K562 (cell line): ENCODE data around the gene TM9SF3. TPM values are rescaled to one million over a fixed set of nuclear protein-coding genes. Genes with fewer than 3 reads are reported as not detected.

Source experiments
- ATF7 ChIP-seq: fragments of 450-650 bp; IDR thresholded peaks from 2 replicates; pipeline ENCODE4 v1.7.1; 2014; ENCODE audit warnings: mild to moderate bottlenecking, moderate library complexity
- BRF1 ChIP-seq: IDR thresholded peaks from 3 replicates; pipeline ENCODE4 v1.6.1; 2011; ENCODE audit warnings: borderline replicate concordance, mild to moderate bottlenecking; ENCODE audit not compliant: insufficient read length; ENCODE audit errors: extremely low read depth
- CTCF ChIP-seq, 3 experiments: IDR thresholded peaks in 2 of 3; conservative IDR thresholded peaks in 1 of 3; 2 replicates each; pipeline ENCODE4 v1.5.1; 2011 to 2012; ENCODE audit warnings: low read length in 3 of 3, mild to moderate bottlenecking in 3 of 3, control low read depth in 2 of 3, improper control_type of control experiment in 1 of 3, inconsistent platforms in 1 of 3, low read depth in 1 of 3, mixed read lengths in 1 of 3, moderate library complexity in 1 of 3; ENCODE audit not compliant: insufficient read depth in 2 of 3
- DLX4 ChIP-seq: fragments of 250-450 bp; sonication (Bioruptor Pico); IDR thresholded peaks from 2 replicates; pipeline ENCODE4 v1.6.1; 2021; ENCODE audit warnings: mild to moderate bottlenecking
- ERF ChIP-seq: fragments of 450-650 bp; formaldehyde crosslinking; IDR thresholded peaks from 2 replicates; pipeline ENCODE4 v1.4.0; 2020; ENCODE audit warnings: mild to moderate bottlenecking, mixed read lengths
- HDGF ChIP-seq: fragments of 450-650 bp; IDR thresholded peaks from 2 replicates; pipeline ENCODE4 v1.6.1; 2016
- KDM5B ChIP-seq: fragments of 200-600 bp; sonication (generic); IDR thresholded peaks from 2 replicates; pipeline ENCODE4 v1.6.1; 2012; ENCODE audit warnings: low read depth, mild to moderate bottlenecking, moderate library complexity, low read length, control low read depth, inconsistent platforms; ENCODE audit not compliant: insufficient replicate concordance
- MYBL2 ChIP-seq, 2 experiments: fragments of 450-650 bp in 1 of 2; sonication (generic) in 1 of 2; formaldehyde crosslinking in 1 of 2; IDR thresholded peaks; 2 replicates each; pipeline versions ENCODE4 v1.6.1 to v1.8.1; 2017 to 2022; ENCODE audit warnings: borderline replicate concordance in 1 of 2, inconsistent platforms in 1 of 2, low read depth in 1 of 2, mild to moderate bottlenecking in 1 of 2, missing genetic modification reagents in 1 of 2, moderate library complexity in 1 of 2
- MYNN ChIP-seq, 2 experiments: sonication (generic); formaldehyde crosslinking in 1 of 2; IDR thresholded peaks; 2 replicates each; pipeline versions ENCODE4 v1.5.0 to v1.6.1; 2016 to 2020; ENCODE audit warnings: antibody characterized with exemption in 1 of 2, missing genetic modification reagents in 1 of 2
- NUFIP1 ChIP-seq: fragments of 450-650 bp; IDR thresholded peaks from 2 replicates; pipeline ENCODE4 v1.6.1; 2018; ENCODE audit not compliant: partially characterized antibody
- PHF21A ChIP-seq: fragments of 450-650 bp; IDR thresholded peaks from 2 replicates; pipeline ENCODE4 v1.6.1; 2017; ENCODE audit warnings: low read depth, borderline replicate concordance
- PHTF2 ChIP-seq: fragments of 250-450 bp; sonication (Bioruptor Pico); IDR thresholded peaks from 2 replicates; pipeline ENCODE4 v1.5.0; 2021; ENCODE audit warnings: mild to moderate bottlenecking
- RCOR1 ChIP-seq, 2 experiments: IDR thresholded peaks; 2 replicates each; pipeline ENCODE4 v1.6.1; 2012; ENCODE audit warnings: low read depth in 2 of 2, low read length in 2 of 2, borderline replicate concordance in 1 of 2, improper control_type of control experiment in 1 of 2
- SAFB ChIP-seq: fragments of 200-400 bp; formaldehyde crosslinking; IDR thresholded peaks from 2 replicates; pipeline ENCODE4 v1.6.1; 2017; ENCODE audit warnings: low read depth, low read length, borderline replicate concordance
- SMAD2 ChIP-seq: fragments of 150-350 bp; IDR thresholded peaks from 2 replicates; pipeline ENCODE4 v1.6.1; 2014; ENCODE audit warnings: low read depth, mild to moderate bottlenecking, low read length
- SRF ChIP-seq, 2 experiments: fragments of 250-450, 450-650 bp in 1 of 2; sonication (Bioruptor Pico) in 1 of 2; sonication (generic) in 1 of 2; formaldehyde crosslinking; IDR thresholded peaks; 2 replicates each; pipeline versions ENCODE4 v1.5.0 to v1.5.1; 2020 to 2022; ENCODE audit warnings: mild to moderate bottlenecking in 1 of 2, missing genetic modification reagents in 1 of 2
- TCFL5 ChIP-seq: fragments of 250-450 bp; sonication (Bioruptor Pico); conservative IDR thresholded peaks from 2 replicates; pipeline ENCODE4 v1.6.1; 2021; ENCODE audit warnings: mild to moderate bottlenecking, moderate library complexity, matching md5 sums
- ZKSCAN8 ChIP-seq: fragments of 200-800 bp; sonication (Bioruptor generic); IDR thresholded peaks from 2 replicates; pipeline ENCODE4 v1.6.1; 2016; ENCODE audit warnings: missing genetic modification characterization, missing compliant biosample characterization
- ZNF431 ChIP-seq: sonication (generic); formaldehyde crosslinking; IDR thresholded peaks from 2 replicates; pipeline ENCODE4 v1.8.0; 2022; ENCODE audit warnings: mild to moderate bottlenecking, missing genetic modification reagents
- ZNF561 ChIP-seq: fragments of 450-650 bp; formaldehyde crosslinking; conservative IDR thresholded peaks from 2 replicates; pipeline ENCODE4 v1.4.0; 2020; ENCODE audit warnings: mild to moderate bottlenecking, moderate library complexity
- polyA plus RNA-seq, 8 experiments: library from polyadenylated mRNA; depleted of rRNA in 4 of 8; stranded (reverse) in 5 of 8; unstranded in 3 of 8; fragments of >200 nt; fragmentation: Nextera tagmentation in 2 of 8; fragmentation: Illumina TruSeq in 1 of 8; extraction: Ambion mirVana in 2 of 8; extraction: Trizol in 1 of 8; gene quantifications; 2 replicates each; pipeline versions ENCODE4 v1.2.1 to v1.2.3, GENCODE V29; 2011 to 2014; ENCODE audit warnings: inconsistent platforms in 1 of 8, missing spikeins in 1 of 8
- total RNA-seq, 7 experiments: library from RNA; depleted of rRNA in 6 of 7; stranded (reverse); fragments of >200 nt in 6 of 7; fragmentation: Illumina TruSeq in 2 of 7; extraction: Trizol in 2 of 7; gene quantifications; 2 replicates each; pipeline versions ENCODE4 v1.2.1 to v1.2.3, GENCODE V29; 2011 to 2021; ENCODE audit warnings: low replicate concordance in 1 of 7
- TF ChIP-seq, protein P1 (sequence below): fragments of 250-450 bp; sonication (Bioruptor Pico); IDR thresholded peaks from 2 replicates; pipeline ENCODE4 v1.4.0; 2020
- TF ChIP-seq, protein P2 (sequence below): fragments of 450-650 bp; IDR thresholded peaks from one replicate; pipeline ENCODE4 v1.6.1; 2018; ENCODE audit warnings: mild to moderate bottlenecking, moderate library complexity; ENCODE audit not compliant: partially characterized antibody
- TF ChIP-seq, protein P3 (sequence below): sonication (generic); formaldehyde crosslinking; IDR thresholded peaks from 2 replicates; pipeline ENCODE4 v1.8.0; 2022; ENCODE audit warnings: mild to moderate bottlenecking, missing genetic modification reagents

The TM9SF3 gene
- total and polyA plus RNA-seq, 9 of the 15 experiments (the other 6 are each of a cell fraction or from before 2014, with no cell fraction given): 16.1 to 63.1 (median 34.9) TPM

DNA sequence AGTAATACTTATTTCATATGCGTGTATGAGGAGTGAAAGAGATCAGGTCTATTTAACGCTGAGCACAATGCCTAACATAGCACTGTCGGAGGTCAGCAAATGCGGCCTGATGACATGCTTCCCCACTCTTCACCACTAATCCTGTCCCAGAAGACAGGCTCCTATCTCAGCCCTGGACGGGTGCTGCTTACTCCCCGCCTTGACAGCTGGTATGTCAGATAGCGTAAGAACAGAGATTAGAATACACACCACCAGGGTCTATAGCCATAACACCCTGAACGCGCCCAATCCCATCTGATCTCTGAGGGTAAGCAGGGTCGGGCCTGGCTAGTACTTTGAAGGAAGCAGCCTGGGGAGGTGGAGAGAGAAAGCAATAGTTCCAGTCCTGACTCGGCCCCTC is 32.3 kb upstream of the TM9SF3 start (continued):
- TF ChIP-seq ZNF561 (no peak), MYNN (IDR thresholded peaks at IDR 0.05) (peak; percentile 98), MYNN (CRISPR knock-in tag; IDR thresholded peaks at IDR 0.05) (no peak), NUFIP1 (no peak), MYBL2 (IDR thresholded peaks at IDR 0.05; ENCODE audit: low read depth) (no peak), MYBL2 (CRISPR knock-in tag; IDR thresholded peaks at IDR 0.05; ENCODE audit: borderline replicate concordance) (no peak), ERF (CRISPR knock-in tag) (no peak), SRF (CRISPR knock-in tag; IDR thresholded peaks at IDR 0.05) (peak in 1 of 2 experiments; percentile 69; a peak in 1 of 4 replicates), SMAD2 (no peak), ATF7 (peak; percentile 83), RCOR1 (IDR thresholded peaks at IDR 0.05; ENCODE audit: borderline replicate concordance in 1 of 2, low read depth in 2 of 2, low read length in 2 of 2) (peak; percentile 83 to 97), KDM5B (no peak), PHTF2 (CRISPR knock-in tag) (no peak), PHF21A (peak; percentile 70; the same call in 1 of the 2 replicates), HDGF (no peak), ZKSCAN8 (CRISPR knock-in tag) (no peak), BRF1 (no peak), TCFL5 (no peak), SAFB (no peak), DLX4 (CRISPR knock-in tag) (no peak), ZNF431 (CRISPR knock-in tag) (no peak), CTCF (IDR thresholded peaks at IDR 0.05 in 2 of 3, conservative IDR thresholded peaks at IDR 0.05 in 1 of 3; ENCODE audit: insufficient read depth in 2 of 3, low read depth in 1 of 3, low read length in 3 of 3) (no peak)
- TF ChIP-seq, protein P1, sequence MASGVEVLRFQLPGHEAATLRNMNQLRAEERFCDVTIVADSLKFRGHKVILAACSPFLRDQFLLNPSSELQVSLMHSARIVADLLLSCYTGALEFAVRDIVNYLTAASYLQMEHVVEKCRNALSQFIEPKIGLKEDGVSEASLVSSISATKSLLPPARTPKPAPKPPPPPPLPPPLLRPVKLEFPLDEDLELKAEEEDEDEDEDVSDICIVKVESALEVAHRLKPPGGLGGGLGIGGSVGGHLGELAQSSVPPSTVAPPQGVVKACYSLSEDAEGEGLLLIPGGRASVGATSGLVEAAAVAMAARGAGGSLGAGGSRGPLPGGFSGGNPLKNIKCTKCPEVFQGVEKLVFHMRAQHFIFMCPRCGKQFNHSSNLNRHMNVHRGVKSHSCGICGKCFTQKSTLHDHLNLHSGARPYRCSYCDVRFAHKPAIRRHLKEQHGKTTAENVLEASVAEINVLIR: no peak
- TF ChIP-seq, protein P2, sequence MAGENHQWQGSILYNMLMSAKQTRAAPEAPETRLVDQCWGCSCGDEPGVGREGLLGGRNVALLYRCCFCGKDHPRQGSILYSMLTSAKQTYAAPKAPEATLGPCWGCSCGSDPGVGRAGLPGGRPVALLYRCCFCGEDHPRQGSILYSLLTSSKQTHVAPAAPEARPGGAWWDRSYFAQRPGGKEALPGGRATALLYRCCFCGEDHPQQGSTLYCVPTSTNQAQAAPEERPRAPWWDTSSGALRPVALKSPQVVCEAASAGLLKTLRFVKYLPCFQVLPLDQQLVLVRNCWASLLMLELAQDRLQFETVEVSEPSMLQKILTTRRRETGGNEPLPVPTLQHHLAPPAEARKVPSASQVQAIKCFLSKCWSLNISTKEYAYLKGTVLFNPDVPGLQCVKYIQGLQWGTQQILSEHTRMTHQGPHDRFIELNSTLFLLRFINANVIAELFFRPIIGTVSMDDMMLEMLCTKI: no peak
- TF ChIP-seq, protein P3, sequence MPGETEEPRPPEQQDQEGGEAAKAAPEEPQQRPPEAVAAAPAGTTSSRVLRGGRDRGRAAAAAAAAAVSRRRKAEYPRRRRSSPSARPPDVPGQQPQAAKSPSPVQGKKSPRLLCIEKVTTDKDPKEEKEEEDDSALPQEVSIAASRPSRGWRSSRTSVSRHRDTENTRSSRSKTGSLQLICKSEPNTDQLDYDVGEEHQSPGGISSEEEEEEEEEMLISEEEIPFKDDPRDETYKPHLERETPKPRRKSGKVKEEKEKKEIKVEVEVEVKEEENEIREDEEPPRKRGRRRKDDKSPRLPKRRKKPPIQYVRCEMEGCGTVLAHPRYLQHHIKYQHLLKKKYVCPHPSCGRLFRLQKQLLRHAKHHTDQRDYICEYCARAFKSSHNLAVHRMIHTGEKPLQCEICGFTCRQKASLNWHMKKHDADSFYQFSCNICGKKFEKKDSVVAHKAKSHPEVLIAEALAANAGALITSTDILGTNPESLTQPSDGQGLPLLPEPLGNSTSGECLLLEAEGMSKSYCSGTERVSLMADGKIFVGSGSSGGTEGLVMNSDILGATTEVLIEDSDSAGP (CRISPR knock-in tag): no peak
